Renal cortex interstitium (tissue), 11 donors: ENCODE measurements around the gene PTPRN2. TPM values are rescaled to one million over a fixed set of nuclear protein-coding genes. Genes with fewer than 3 reads are reported as not detected.

Experiments used
- DNase-seq, 11 donors: peaks; one replicate each; pipeline ENCODE4 v3.0.0-alpha.2; 2013; ENCODE audit warnings: low read depth in 9 of 11, low spot score in 4 of 11; ENCODE audit errors: extremely low read depth in 1 of 11
- polyA plus RNA-seq, 3 donors: library from polyadenylated mRNA; unstranded; fragments of 120-200 nt; gene quantifications; one replicate each; pipeline ENCODE4 v1.2.1, GENCODE V29; 2013; ENCODE audit not compliant: insufficient read length in 3 of 3

PTPRN2 gene
- polyA plus RNA-seq, 3 donors: 6.0 to 7.7 (median 7.2) TPM

DNA sequence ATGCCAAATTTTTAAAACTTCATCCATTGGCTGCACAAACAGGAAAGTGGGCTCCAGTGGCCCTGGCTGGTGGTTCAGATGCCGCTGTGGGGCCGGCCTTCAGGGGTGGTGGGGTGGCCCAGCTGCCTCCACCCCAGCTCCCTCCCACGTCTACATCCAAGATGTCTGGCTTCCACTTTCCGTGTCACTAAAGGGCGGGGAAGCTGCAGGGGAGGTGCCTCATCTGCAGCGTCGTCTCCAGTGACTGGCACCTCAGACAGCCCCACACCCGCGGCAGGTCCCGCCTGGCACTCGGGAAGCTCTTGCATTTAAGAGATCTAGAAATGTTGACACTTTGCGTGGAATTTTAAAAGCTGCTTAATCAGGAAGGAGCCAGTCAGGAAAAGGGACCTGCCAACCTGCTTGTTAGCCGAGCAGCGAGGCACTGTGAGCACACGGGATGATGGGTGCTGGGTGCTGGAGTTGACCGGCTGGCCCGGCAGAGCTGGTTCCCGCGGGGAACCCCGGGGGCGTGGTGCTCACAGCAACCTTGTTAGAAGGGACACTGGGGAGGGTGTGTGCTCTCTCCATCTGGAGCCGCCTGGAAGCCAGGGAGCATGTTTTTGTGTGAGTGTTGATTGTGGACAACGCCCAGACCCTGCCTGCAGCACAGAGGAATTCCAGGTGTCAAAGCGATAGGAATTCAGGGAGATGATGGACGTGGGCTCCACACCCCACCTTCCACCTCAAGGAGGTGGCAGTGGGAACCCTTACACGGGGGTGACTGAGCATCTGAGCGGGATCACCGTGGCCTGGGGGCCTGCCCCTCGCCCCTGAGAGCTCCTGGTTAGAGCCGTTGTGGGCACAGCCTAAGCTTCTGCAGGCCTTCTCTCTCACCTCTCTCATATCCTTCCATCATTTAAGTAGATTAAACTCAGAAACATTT lies 320.5 kb downstream of the PTPRN2 start:
- no peak for DNase-seq

DNA sequence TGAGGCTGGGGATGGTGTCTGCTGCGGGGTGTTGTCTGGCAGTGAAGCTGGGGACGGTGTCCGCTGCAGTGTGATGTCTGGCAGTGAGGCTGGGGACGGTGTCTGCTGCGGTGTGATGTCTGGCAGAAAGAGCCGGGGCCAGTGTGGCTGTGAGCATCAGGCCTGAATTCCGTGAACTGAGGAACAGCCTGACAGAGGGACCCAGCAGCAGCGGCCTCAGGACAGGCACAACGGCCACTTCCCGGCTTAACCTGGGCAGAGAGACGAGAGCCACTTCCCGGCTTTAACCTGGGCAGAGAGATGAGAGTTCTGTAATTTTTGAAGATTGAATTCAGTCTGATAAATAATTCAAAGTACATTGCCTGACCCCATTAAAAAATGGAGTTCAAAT lies 321.2 kb downstream of the PTPRN2 start:
- DNase-seq: no peak

DNA sequence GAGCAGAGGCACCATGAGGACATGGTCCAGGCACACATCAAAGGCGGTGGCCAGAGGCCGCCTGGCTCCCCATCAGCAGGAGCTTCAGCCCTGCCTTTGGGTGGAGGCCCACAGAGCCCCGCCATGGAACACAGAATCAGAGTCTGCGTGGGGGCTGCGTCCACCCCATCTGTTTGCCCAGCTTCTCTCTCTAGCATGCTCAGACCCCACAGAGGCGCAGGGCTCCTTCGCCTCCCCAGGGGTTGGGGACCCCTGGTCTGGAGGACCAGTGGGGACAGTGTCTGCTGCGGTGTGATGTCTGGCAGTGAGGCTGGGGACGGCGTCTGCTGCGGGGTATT lies 321.9 kb downstream of the PTPRN2 start:
- DNase-seq: no peak

DNA sequence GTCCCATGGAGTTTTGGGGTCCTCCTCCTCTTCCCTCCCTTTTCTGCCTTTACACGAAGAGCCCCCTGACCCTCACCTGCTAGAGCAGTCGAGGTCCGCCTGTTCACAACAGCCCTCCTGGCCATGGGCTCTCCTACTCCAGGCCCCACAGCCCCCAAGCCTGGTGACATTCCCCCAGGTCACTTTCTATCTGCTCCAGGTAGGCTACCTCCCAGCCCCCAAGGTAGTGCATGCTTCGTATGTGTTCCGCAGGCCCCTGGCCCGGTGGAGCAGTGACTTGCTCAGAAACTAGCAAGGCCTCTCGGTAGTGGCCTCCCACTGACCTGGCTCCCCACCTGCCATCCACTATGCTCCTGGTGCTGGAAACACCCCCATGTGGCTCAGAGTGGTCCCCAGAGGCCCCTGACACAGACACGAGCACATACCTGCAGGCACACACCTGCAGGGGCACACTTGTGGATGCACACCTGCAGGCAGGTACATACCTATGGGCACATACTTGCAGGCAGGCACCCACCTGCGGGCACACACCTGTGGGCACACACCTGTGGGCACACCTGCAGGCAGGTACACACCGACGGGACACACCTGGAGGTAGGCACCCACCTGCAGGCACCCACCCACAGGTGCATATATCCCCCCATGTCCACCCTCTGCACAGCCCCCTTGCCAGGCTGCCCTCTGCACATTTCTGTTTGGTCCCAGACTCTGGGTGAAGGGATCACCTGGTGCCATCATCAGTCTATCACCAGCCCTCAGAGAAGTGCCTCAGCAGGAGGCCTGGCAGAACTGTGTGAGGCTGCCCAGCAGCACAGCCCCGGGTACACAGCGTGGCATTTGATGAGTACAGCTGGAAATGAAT lies 322.5 kb downstream of the PTPRN2 start:
- DNase-seq: no peak

DNA sequence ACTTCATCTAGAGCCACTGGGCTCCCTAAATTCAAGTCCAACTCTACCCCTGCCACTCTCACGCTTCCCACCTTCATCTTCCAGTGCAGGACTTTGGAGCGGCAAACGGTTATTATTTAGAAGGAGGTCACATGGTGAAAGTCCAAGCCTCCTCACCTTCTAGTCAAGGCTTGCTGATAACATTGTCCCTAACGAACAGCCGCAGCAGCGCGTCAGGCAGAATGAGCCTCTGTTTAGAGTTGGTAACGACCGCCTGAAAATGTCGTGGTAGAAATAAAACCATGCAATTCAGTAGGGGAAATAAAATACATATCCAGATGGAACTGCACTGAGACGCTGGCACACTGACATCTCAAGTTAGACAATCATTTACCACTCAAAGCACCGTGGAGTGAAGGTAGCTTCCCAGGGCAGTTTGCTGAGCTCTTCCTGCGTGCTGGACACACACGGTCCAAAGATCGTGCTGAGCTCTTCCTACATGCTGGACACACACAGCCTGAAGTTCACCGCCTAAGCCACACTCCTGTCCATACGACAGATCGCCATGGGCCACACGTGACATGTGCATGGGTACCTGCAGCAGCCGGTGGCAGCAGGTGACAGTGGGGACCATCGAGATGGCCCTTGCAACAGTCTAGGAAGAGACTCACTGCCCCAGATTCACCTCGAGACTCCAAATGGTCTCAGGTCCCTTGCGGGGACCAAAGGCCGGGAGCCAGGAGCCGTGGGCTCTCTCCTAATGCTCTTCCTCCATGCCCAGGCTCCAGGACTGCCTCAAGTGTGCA lies 323.5 kb downstream of the PTPRN2 start:
- peak in 2 of 11 donors; percentile 2 to 21 for DNase-seq

DNA sequence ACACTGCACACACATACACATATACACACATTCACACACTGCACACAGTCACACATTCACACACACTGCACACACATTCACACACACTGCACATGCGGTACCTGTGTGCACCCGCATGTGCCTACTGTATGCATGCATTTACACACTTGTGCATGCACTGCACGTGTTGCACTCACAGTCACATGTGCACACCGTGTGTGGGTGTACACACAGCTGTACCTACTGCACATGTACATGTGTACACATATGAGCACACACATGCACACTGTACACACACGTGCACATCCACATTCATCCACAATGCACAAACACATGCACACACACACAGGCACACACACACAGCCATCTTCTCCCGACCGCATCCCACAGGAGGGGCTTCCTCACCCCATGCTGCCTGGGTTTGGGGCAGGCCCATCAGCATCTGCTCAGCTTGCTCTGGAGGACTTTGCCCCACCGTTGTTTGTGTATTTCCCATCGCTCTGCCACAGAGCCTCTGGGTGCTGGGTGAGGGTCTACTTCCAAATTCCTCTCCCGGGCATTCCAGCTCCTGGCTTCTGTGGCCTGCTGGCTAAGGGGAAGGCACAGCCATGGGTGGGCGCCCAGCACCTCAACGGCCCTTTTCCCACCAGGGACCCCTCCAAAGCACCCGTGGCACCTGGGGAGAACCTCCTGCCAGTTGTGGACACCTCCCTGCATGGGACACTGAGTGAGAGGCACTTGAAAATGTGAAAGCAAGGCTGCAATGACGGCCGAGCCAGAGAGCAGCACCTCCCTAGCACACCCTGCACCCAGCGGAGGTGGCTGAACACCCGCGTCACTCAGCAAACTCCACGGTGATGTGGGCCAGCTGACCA lies 324.3 kb downstream of the PTPRN2 start:
- no peak for DNase-seq

DNA sequence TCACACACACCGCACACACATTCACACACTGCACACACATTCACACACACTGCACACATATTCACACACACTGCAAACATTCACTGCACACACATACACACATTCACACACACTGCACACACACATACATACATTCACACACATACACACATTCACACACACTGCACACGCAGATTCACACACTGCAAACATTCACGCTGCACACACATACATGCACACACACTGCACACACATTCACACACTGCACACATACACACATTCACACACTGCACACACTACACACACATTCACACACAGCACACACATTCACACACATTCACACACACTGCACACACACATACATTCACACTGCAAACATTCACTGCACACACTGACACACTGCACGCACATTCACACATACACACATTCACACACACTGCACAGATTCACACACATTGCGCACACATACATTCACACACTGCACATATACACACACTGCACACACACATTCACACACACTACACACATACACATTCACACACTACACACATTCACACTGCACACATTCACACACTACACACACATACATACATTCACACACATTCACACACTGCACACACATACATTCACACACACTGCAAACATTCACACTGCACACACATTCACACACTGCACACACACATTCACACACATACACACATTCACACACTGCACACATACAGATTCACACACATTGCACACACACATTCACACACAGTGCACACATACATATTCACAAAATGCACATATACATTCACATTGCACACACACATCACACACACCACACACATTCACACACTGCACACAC lies 325.1 kb downstream of the PTPRN2 start:
- DNase-seq: no peak

DNA sequence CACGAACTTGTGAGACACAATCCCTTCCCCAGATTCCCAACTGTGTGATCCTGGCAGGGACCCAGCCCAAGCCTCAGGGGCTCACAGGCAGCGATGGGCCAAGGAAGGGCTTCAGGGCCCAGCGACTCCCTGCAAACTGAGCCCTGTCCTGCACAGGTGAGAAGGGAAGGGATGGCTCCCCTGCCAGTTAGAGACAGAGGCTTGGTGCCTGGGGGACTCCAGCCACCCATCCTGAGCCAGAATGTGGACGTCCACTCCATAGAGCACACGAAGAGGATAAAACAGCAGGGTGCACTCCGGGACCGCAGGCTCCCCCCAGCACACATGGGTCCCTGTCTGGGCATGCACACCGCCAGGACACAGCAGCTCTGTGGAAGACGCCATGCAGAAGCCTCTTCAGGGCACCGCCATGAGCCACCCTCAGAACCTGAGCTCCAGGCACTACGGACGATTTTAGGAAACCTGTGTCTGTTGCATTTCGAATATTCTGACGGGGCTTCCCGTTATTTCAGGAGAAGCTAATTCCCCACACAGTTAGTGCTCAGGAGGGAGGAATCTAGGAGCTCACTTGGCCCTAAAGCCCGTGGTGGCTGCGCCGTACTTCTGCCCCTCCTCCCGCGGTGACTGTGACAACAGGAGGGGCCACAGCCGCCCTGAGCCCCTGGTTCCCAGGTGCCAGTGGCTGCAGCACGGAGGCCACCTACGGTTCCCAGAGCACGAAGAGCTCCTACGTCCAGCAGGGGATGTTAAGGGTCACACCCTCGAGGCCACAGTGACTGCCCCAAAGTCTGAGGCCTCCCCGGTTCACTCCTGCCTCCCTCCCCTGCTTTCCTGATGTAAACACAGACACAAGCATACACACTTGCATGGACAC lies 326.0 kb downstream of the PTPRN2 start:
- no peak for DNase-seq

DNA sequence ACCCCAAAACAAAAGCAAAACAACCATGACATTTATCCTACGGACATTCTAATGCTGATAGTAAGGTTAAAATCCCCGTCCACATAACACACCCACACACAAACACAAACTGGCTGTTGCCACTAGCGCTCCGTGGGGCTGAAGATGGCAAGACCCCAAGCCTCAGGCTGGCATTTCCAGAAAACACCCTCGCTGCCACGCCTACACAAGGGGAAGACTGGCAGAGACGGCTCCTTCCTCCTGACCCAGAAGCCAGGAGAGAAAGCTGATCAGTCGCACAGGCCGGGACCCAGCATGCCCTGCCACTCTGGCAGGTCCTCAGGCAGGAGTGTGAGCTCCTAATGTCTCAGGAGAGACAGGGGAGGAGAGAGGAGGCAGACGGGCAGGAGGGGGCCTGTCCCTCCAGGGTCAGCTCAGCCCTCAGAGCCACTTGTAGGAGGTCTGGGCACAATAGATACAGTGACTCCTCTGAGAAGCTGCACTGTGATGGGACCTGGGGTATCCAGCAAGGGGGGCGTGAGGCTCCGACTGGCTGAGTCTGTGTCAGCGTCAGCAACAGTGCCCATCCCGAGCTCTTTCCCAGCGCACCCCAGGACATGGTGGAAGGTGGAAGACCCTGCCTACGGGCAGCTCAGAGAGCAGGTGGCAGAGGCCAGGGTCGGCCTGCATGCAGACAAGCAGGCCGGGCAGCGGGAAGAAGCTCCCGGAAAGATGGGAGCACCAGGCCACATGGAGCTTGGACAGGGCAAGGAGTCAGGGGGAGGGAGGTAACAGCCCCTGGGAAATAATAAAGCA lies 326.9 kb downstream of the PTPRN2 start:
- no peak for DNase-seq

DNA sequence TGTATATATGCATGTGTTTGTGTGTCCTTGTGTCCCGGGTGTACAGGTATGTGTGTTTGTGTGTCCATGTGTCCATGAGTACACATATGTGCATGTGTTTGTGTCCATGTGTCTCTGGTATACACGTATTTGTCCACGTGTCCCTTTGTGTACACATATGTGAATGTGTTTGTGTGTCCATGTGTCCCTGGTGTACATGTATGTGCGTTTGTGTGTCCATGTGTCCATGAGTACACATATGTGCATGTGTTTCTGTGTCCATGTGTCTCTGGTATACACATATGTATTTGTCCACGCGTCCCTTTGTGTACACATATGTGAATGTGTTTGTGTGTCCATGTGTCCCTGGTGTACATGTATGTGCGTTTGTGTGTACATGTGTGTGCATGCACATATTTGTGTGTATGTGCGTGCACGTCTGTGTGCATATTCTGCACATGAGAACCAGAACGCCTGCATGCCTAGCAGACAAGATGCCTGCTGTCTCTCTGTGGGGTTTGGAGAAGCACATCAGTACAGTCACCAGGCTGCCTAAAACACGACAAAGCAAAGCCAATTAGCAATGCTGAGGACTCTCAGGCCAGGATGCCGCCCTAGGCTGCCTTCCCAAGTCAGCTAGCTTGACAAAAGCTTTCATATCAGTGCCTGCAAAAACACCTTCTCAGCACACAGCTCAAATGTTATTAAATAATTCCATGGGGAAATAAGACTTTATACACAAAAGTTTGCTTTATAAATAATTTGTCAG lies 327.8 kb downstream of the PTPRN2 start:
- DNase-seq: no peak

DNA sequence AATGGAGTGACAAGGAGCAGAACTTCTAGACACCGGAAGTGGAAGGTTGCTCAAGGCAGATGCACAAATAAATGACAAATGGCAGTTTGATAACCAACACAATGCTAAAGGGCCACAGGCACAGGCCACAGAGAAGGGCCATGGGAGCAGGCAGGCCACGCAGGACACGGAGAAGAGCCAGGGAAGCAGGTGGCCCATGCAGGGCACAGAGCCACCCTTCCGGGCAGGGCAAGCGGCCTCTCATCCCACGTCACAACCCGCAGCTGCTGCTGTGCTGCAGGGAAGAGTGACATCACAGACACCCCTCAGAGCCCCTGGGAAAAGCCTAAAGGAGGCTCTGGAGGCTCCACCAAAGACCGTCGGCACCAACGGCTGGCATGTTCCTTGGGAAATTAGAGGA lies 328.5 kb downstream of the PTPRN2 start:
- no peak for DNase-seq

DNA sequence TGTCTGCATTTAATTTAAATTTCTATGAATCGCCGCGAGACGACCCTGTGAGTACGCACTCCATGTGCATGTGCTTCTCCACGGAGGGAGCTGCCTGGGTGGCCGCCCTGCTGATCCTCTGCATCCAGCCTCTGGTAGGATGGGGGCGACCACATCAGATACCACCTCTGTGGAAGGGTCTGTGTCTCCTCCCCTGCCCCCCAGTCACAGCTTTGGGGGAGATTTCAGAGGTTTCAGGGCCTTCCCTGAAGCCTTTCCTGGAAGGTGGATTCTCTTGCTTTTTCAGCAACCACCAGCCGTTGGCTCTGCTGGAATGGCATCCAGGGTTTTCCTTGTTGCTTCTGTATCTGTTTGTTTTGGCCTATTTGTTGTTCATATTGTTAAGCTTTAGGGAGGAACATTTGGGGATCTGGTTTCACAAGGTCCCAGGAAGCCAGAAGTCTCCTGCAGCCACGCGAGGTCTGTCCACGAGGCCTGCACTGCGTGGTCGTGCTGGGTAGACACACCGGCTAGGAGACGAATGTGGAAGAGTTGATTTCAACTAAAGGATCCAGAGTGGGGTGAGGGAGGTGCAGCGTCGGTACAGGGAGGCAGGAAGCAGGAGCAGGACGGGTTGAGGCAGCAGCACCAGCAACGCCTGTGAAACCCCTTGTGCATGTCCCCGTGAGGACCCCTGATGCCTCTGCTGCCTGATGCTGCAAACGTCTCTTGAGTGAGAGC lies 329.1 kb downstream of the PTPRN2 start:
- DNase-seq: no peak

DNA sequence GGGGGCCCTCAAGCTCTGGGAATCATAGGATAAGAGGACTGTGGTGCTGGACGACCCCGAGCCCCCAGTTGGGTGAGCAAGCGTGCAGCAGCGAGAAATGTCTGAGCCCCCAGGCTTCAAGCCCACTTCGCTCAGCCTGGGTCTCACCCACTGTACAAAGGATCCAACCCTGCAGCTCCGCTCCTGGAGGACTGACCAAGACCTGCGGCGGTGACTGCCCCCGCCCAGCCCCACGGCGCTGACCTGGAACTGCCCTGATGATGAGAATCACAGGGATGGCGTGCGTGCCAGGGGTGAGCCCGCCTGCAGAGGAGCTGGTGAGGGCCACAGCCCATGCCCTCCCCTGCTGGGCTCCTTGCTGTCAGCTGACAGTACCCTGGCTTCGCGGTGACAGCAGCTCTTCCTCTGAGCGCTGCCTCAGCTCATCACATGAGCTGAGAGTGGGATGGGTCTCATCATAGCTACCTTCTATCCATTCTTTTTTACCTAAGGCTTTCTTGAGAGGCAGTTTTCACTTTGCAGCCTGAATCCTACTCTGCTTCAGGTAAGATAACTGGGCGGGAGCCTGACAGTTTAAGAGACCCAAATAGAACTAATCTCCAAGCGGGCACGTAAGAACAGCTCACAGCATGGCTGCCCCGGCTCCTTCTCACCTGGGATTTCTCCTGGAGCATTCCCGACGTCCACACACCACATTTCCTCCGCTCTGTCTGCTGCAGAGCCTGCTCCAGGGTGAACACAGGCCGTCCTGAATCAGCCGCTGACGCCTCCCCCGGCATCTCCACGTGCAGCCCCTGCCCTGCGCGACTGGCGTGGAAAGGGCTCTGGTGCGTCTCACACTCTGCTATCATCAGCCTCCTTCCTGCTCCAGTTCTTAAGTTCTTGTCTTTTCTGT lies 329.9 kb downstream of the PTPRN2 start:
- DNase-seq: no peak

DNA sequence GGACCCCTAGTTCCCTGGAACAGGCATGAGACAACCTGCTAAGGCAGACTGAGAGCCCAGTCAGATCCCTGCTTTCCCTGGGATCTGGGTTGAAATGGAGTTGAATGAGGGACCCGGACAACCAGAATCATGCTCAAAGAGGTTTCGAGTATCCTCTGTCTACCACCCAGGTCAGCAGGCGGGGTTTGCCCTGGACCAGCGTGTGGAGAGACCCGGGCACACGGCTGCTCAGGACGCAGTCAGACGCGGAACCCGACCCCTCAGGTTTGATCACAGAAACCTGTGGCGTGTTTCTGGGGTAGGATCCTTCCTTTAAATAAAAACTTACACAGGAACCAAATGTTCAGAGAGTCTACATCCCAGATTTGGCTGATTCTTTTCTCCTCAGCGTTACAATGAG lies 330.6 kb downstream of the PTPRN2 start:
- DNase-seq: no peak
